Measurements from ENCODE around the gene WDR87. TPM values are rescaled to one million over a fixed set of nuclear protein-coding genes. Genes with fewer than 3 reads are reported as not detected.

Gene WDR87
- total and polyA plus RNA-seq, 3 experiments from 2014 or later: not detected

GRCh38 chr19:37896180-37896579 is 10.2 kb downstream of the WDR87 start:
- POLR2A ChIA-PET: no interaction called here
- CTCF ChIA-PET: interaction anchor here (3.4 kb wide), 1 partner anchor 11 kb away, joined by 9 read pairs; the partner anchor contains the start of genes SIPA1L3 and WDR87
- no peaks in the 10 kb centered on the region for H3K9me3 Mint-ChIP-seq

GRCh38 chr19:37893845-37894575 is 12.4 kb downstream of the WDR87 start:
- Mint-ChIP-seq H3K4me3 (peak overlapping the region in 1 of 7 donors; percentile 61), H3K27ac (peak overlapping the region in 1 of 8 donors; percentile 50), H3K9me3 (no peaks in the 10 kb centered on the region), H3K4me1 (no peaks in the 10 kb centered on the region), H3K27me3 (peaks cover 17 to 21% of the 10 kb centered on the region in 2 donors), H3K36me3 (no peaks in the 10 kb centered on the region)
- H3K4me3 ChIP-seq (ENCODE audit: low read length): no peak overlapping the region
- ChIA-PET CTCF (interaction anchor here (2.5 kb wide), 1 partner anchor 9 kb away, joined by 10 read pairs; no protein-coding TSS in a partner anchor), POLR2A (no interaction called here)
- H3K4me1 ChIP-seq (ENCODE audit: insufficient read depth, low read length): no peaks in the 10 kb centered on the region
- no peaks in the 10 kb centered on the region for H3K27me3 ChIP-seq (ENCODE audit: insufficient read depth, low read length, poor library complexity, severe bottlenecking)
- no peaks in the 10 kb centered on the region for H3K9me3 ChIP-seq (ENCODE audit: low read length)
- H3K36me3 ChIP-seq (ENCODE audit: insufficient read depth, low read length): no peaks in the 10 kb centered on the region
- H3K27ac ChIP-seq (ENCODE audit: low read depth, low read length): no peak overlapping the region
- DNase-seq: no peak

More at GRCh38 chr19:37896180-37896579, 10.2 kb downstream of the WDR87 start:
- H3K27me3 ChIP-seq (ENCODE audit: insufficient read depth, low read length, poor library complexity, severe bottlenecking): no peaks in the 10 kb centered on the region
- no peak overlapping the region for H3K4me3 Mint-ChIP-seq
- H3K4me3 ChIP-seq (ENCODE audit: low read length): no peak overlapping the region
- no peak overlapping the region for H3K27ac Mint-ChIP-seq
- no peaks in the 10 kb centered on the region for H3K36me3 ChIP-seq (ENCODE audit: insufficient read depth, low read length)
- no peaks in the 10 kb centered on the region for H3K9me3 ChIP-seq (ENCODE audit: low read length)
- H3K4me1 ChIP-seq (ENCODE audit: insufficient read depth, low read length): no peaks in the 10 kb centered on the region
- H3K27ac ChIP-seq (ENCODE audit: low read depth, low read length): no peak overlapping the region
- no peaks in the 10 kb centered on the region for H3K36me3 Mint-ChIP-seq
- no peaks in the 10 kb centered on the region for H3K4me1 Mint-ChIP-seq
- H3K27me3 Mint-ChIP-seq: peaks cover 17 to 20% of the 10 kb centered on the region in 2 donors
- DNase-seq: no peak

- no peaks in the 10 kb centered on the region for H3K4me1 ChIP-seq (ENCODE audit: insufficient read depth, low read length)
- no peaks in the 10 kb centered on the region for H3K27me3 ChIP-seq (ENCODE audit: insufficient read depth, low read length, poor library complexity, severe bottlenecking)
- Mint-ChIP-seq H3K9me3 (peaks cover 4 to 29% (median 27%) of the 10 kb centered on the region in 5 donors), H3K4me1 (no peaks in the 10 kb centered on the region), H3K4me3 (no peak overlapping the region), H3K27ac (no peak overlapping the region), H3K27me3 (peaks cover 2 to 5% of the 10 kb centered on the region in 2 donors), H3K36me3 (peaks cover 0 to 5% (median 0%) of the 10 kb centered on the region in 3 donors)
- H3K4me3 ChIP-seq (ENCODE audit: low read length): no peak overlapping the region
- ChIA-PET POLR2A (no interaction called here), CTCF (no interaction called here)
- H3K36me3 ChIP-seq (ENCODE audit: insufficient read depth, low read length): no peaks in the 10 kb centered on the region
- no peak overlapping the region for H3K27ac ChIP-seq (ENCODE audit: low read depth, low read length)
- DNase-seq: no peak
- no peaks in the 10 kb centered on the region for H3K9me3 ChIP-seq (ENCODE audit: low read length)
Observed at GRCh38 chr19:37886571-37886970, 19.8 kb downstream of the WDR87 start.

GRCh38 chr19:37885392-37885791 is 21.0 kb downstream of the WDR87 start:
- Mint-ChIP-seq H3K4me3 (no peak overlapping the region), H3K9me3 (peaks cover 7 to 35% (median 33%) of the 10 kb centered on the region in 5 donors), H3K4me1 (no peaks in the 10 kb centered on the region), H3K27ac (no peak overlapping the region), H3K36me3 (peaks cover 0 to 5% (median 0%) of the 10 kb centered on the region in 3 donors), H3K27me3 (no peaks in the 10 kb centered on the region)
- no peak for DNase-seq
- Histone ChIP-seq H3K4me1 (ENCODE audit: insufficient read depth, low read length) (no peaks in the 10 kb centered on the region), H3K4me3 (ENCODE audit: low read length) (no peak overlapping the region), H3K27ac (ENCODE audit: low read depth, low read length) (no peak overlapping the region), H3K9me3 (ENCODE audit: low read length) (no peaks in the 10 kb centered on the region), H3K36me3 (ENCODE audit: insufficient read depth, low read length) (no peaks in the 10 kb centered on the region), H3K27me3 (ENCODE audit: insufficient read depth, low read length, poor library complexity, severe bottlenecking) (no peaks in the 10 kb centered on the region)
- POLR2A ChIA-PET: no interaction called here
- CTCF ChIA-PET: no interaction called here

- H3K9me3 Mint-ChIP-seq: peaks cover 7 to 14% (median 10%) of the 10 kb centered on the region in 5 donors
Observed at GRCh38 chr19:37877147-37877546, 29.2 kb downstream of the WDR87 start.

GRCh38 chr19:37876032-37876431 is 30.4 kb downstream of the WDR87 start:
- no peak overlapping the region for H3K27ac ChIP-seq (ENCODE audit: low read depth, low read length)
- DNase-seq: no peak
- no peaks in the 10 kb centered on the region for H3K27me3 ChIP-seq (ENCODE audit: insufficient read depth, low read length, poor library complexity, severe bottlenecking)
- H3K27ac Mint-ChIP-seq: no peak overlapping the region
- no peak overlapping the region for H3K4me3 ChIP-seq (ENCODE audit: low read length)
- H3K4me3 Mint-ChIP-seq: no peak overlapping the region
- peaks cover 3 to 8% of the 10 kb centered on the region in 2 donors for H3K27me3 Mint-ChIP-seq
- H3K4me1 Mint-ChIP-seq: no peaks in the 10 kb centered on the region
- peaks cover 0 to 6% (median under 1%) of the 10 kb centered on the region in 5 donors for H3K9me3 Mint-ChIP-seq
- no peaks in the 10 kb centered on the region for H3K4me1 ChIP-seq (ENCODE audit: insufficient read depth, low read length)
- POLR2A ChIA-PET: no interaction called here
- CTCF ChIA-PET: no interaction called here
- H3K36me3 Mint-ChIP-seq: no peaks in the 10 kb centered on the region
- no peaks in the 10 kb centered on the region for H3K9me3 ChIP-seq (ENCODE audit: low read length)
- H3K36me3 ChIP-seq (ENCODE audit: insufficient read depth, low read length): no peaks in the 10 kb centered on the region

More at GRCh38 chr19:37877147-37877546, 29.2 kb downstream of the WDR87 start:
- ChIA-PET CTCF (no interaction called here), POLR2A (no interaction called here)
- Mint-ChIP-seq H3K27ac (no peak overlapping the region), H3K4me1 (no peaks in the 10 kb centered on the region), H3K27me3 (peaks cover 0 to 3% of the 10 kb centered on the region in 2 donors), H3K4me3 (no peak overlapping the region), H3K36me3 (no peaks in the 10 kb centered on the region)
- DNase-seq: no peak
- H3K36me3 ChIP-seq (ENCODE audit: insufficient read depth, low read length): no peaks in the 10 kb centered on the region
- no peaks in the 10 kb centered on the region for H3K27me3 ChIP-seq (ENCODE audit: insufficient read depth, low read length, poor library complexity, severe bottlenecking)
- H3K9me3 ChIP-seq (ENCODE audit: low read length): no peaks in the 10 kb centered on the region
- no peak overlapping the region for H3K4me3 ChIP-seq (ENCODE audit: low read length)
- H3K4me1 ChIP-seq (ENCODE audit: insufficient read depth, low read length): no peaks in the 10 kb centered on the region
- no peak overlapping the region for H3K27ac ChIP-seq (ENCODE audit: low read depth, low read length)

- no peaks in the 10 kb centered on the region for H3K36me3 ChIP-seq (ENCODE audit: insufficient read depth, low read length)
- Mint-ChIP-seq H3K27ac (no peak overlapping the region), H3K27me3 (peaks cover 1 to 17% of the 10 kb centered on the region in 2 donors), H3K4me3 (no peak overlapping the region), H3K9me3 (peaks cover 0 to 7% (median 0%) of the 10 kb centered on the region in 5 donors), H3K4me1 (no peaks in the 10 kb centered on the region), H3K36me3 (no peaks in the 10 kb centered on the region)
- no peaks in the 10 kb centered on the region for H3K9me3 ChIP-seq (ENCODE audit: low read length)
- ChIA-PET CTCF (no interaction called here), POLR2A (no interaction called here)
- no peaks in the 10 kb centered on the region for H3K27me3 ChIP-seq (ENCODE audit: insufficient read depth, low read length, poor library complexity, severe bottlenecking)
- no peak for DNase-seq
- no peaks in the 10 kb centered on the region for H3K4me1 ChIP-seq (ENCODE audit: insufficient read depth, low read length)
- H3K27ac ChIP-seq (ENCODE audit: low read depth, low read length): no peak overlapping the region
- no peak overlapping the region for H3K4me3 ChIP-seq (ENCODE audit: low read length)
Observed at GRCh38 chr19:37874784-37875183, 31.6 kb downstream of the WDR87 start.

- H3K4me1 Mint-ChIP-seq: no peaks in the 10 kb centered on the region
- no peak overlapping the region for H3K4me3 ChIP-seq (ENCODE audit: low read length)
- H3K27me3 ChIP-seq (ENCODE audit: insufficient read depth, low read length, poor library complexity, severe bottlenecking): no peaks in the 10 kb centered on the region
- H3K27ac ChIP-seq (ENCODE audit: low read depth, low read length): no peak overlapping the region
- no peak for DNase-seq
- H3K4me3 Mint-ChIP-seq: no peak overlapping the region
- H3K9me3 Mint-ChIP-seq: peaks cover 0 to 5% (median 0%) of the 10 kb centered on the region in 5 donors
- no peaks in the 10 kb centered on the region for H3K4me1 ChIP-seq (ENCODE audit: insufficient read depth, low read length)
- no peaks in the 10 kb centered on the region for H3K9me3 ChIP-seq (ENCODE audit: low read length)
- H3K27ac Mint-ChIP-seq: no peak overlapping the region
- POLR2A ChIA-PET: no interaction called here
- no peaks in the 10 kb centered on the region for H3K36me3 Mint-ChIP-seq
- CTCF ChIA-PET: no interaction called here
- H3K36me3 ChIP-seq (ENCODE audit: insufficient read depth, low read length): no peaks in the 10 kb centered on the region
- peaks cover 0 to 22% of the 10 kb centered on the region in 2 donors for H3K27me3 Mint-ChIP-seq
Observed at GRCh38 chr19:37872383-37872782, 34.0 kb downstream of the WDR87 start.

All from CD8-positive, alpha-beta memory T cell (primary cell).